GM18861 (cell line): Measurements from ENCODE around the gene C12orf56.
"Not testable (repeated sequence)": the region's sequence is repeated elsewhere in the genome, so short reads cannot be mapped to it uniquely, and the experiment has no call there.

Experiments used
- ATAC-seq: cut with Tn5 transposase; IDR thresholded peaks from one replicate; pipeline ENCODE4 v1.9.1; 2021; ENCODE audit not compliant: unreplicated experiment

Gene C12orf56

GRCh38 chr12:64387197-64387816 is 3.3 kb downstream of the C12orf56 start:
- no peak for ATAC-seq

- no peak for ATAC-seq
Observed at GRCh38 chr12:64385468-64385867, 5.1 kb downstream of the C12orf56 start.

GRCh38 chr12:64385019-64385418 is 5.5 kb downstream of the C12orf56 start:
- no peak for ATAC-seq

GRCh38 chr12:64383675-64384074 is 6.9 kb downstream of the C12orf56 start:
- no peak for ATAC-seq

- no peak for ATAC-seq
Observed at GRCh38 chr12:64362721-64363305, 27.7 kb downstream of the C12orf56 start.

- not testable (repeated sequence) for ATAC-seq
Observed at GRCh38 chr12:64361173-64361572, 29.4 kb downstream of the C12orf56 start.

- not testable (repeated sequence) for ATAC-seq
Observed at GRCh38 chr12:64356209-64356608, 34.3 kb downstream of the C12orf56 start.

GRCh38 chr12:64352181-64352580 is 38.4 kb downstream of the C12orf56 start:
- no peak for ATAC-seq

- no peak for ATAC-seq
Observed at GRCh38 chr12:64351265-64351664, 39.3 kb downstream of the C12orf56 start.

GRCh38 chr12:64347630-64348029 is 42.9 kb downstream of the C12orf56 start:
- ATAC-seq, result no peak

- not testable (repeated sequence) for ATAC-seq
Observed at GRCh38 chr12:64344631-64345030, 45.9 kb downstream of the C12orf56 start.

- not testable (repeated sequence) for ATAC-seq
Observed at GRCh38 chr12:64340546-64340945, 50.0 kb downstream of the C12orf56 start.

GRCh38 chr12:64335886-64336466 is 54.6 kb downstream of the C12orf56 start:
- no peak for ATAC-seq

GRCh38 chr12:64332938-64333337 is 57.6 kb downstream of the C12orf56 start:
- no peak for ATAC-seq

GRCh38 chr12:64332296-64332695 is 58.3 kb downstream of the C12orf56 start:
- no peak for ATAC-seq

GRCh38 chr12:64329031-64329710 is 61.4 kb downstream of the C12orf56 start:
- not testable (repeated sequence) for ATAC-seq

- no peak for ATAC-seq
Observed at GRCh38 chr12:64325055-64325454, 65.5 kb downstream of the C12orf56 start.

GRCh38 chr12:64323476-64324225 is 66.9 kb downstream of the C12orf56 start:
- ATAC-seq, result no peak

GRCh38 chr12:64323006-64323405 is 67.6 kb downstream of the C12orf56 start:
- ATAC-seq, result no peak

GRCh38 chr12:64320611-64321010 is 69.9 kb downstream of the C12orf56 start:
- ATAC-seq, result no peak

GRCh38 chr12:64319540-64320225 is 70.9 kb downstream of the C12orf56 start:
- not testable (repeated sequence) for ATAC-seq
